K562 (cell line): ENCODE measurements around the gene ZDHHC12. TPM values are rescaled to one million over a fixed set of nuclear protein-coding genes. Genes with fewer than 3 reads are reported as not detected.
A peak's percentile ranks its signal among the peaks of the same experiment; 100 is the strongest.

ENCODE experiments used
- ATAC-seq: fragments of 200-7000 bp; cut with Tn5 transposase; 3 replicates; pipeline ENCODE4 v1.9.1; 2020; ENCODE audit warnings: moderate library complexity
- BruUV-seq: library from RNA; stranded (reverse); fragments of 400-500 nt; replicated peaks from 2 replicates; lab custom pipeline; 2021; lab: Mats Ljungman, UMichigan
- CTCF ChIA-PET: fragments of 300-600 bp; formaldehyde crosslinking; extraction: SDS; loops from one replicate; lab custom pipeline; 2021; ENCODE audit warnings: low intra/inter-chr PET ratio; lab: Yijun Ruan, JAX
- POLR2A ChIA-PET: fragments of 300-600, 350-650 bp; sonication (Branson Sonifier 250); formaldehyde crosslinking; extraction: SDS; loops from one replicate; lab custom pipeline; 2021; ENCODE audit warnings: antibody characterized with exemption, inconsistent platforms; lab: Yijun Ruan, JAX
- DNase-seq, 4 experiments: peaks; one replicate each; pipeline versions ENCODE4 v3.0.0 to v3.0.0-alpha.2; 2011 to 2018; ENCODE audit warnings: low spot score in 3 of 4, mixed read lengths in 3 of 4; ENCODE audit errors: extremely low read depth in 1 of 4
- FAIRE-seq: peaks from 2 replicates; lab custom pipeline; 2011; peaks lifted over from hg19 to GRCh38; lab: Jason Lieb, UNC
- H2AFZ ChIP-seq: 2 replicates; pipeline ENCODE4 v1.6.0; 2011; ENCODE audit warnings: low read depth, low read length, control low read depth, inconsistent platforms
- H3K27ac ChIP-seq: fragments of 200-600 bp; 3 replicates; pipeline ENCODE4 v1.8.0; 2011; ENCODE audit warnings: low read depth, mild to moderate bottlenecking, control low read depth, inconsistent platforms, low read length, moderate library complexity, mixed read lengths; ENCODE audit errors: extremely low read depth
- H3K27me3 ChIP-seq, 2 experiments: fragments of 300-600 bp in 1 of 2; 2 replicates in 1 of 2; 3 replicates in 1 of 2; pipeline versions ENCODE4 v1.6.0 to v1.8.0; 2011; ENCODE audit warnings: inconsistent platforms in 2 of 2, low read length in 2 of 2, mild to moderate bottlenecking in 1 of 2, mixed read lengths in 1 of 2, moderate library complexity in 1 of 2; ENCODE audit not compliant: control insufficient read depth in 2 of 2, insufficient read depth in 2 of 2
- H3K36me3 ChIP-seq: fragments of 300-600 bp; 3 replicates; pipeline ENCODE4 v1.8.0; 2011; ENCODE audit warnings: mild to moderate bottlenecking, low read length, inconsistent platforms; ENCODE audit not compliant: control insufficient read depth, insufficient read depth
- H3K4me1 ChIP-seq, 2 experiments: fragments of 200-600 bp in 1 of 2; replicated peaks in 1 of 2; 2 replicates in 1 of 2; 3 replicates in 1 of 2; pipeline versions ENCODE4 v1.5.1 to v1.8.0; 2011; ENCODE audit warnings: inconsistent platforms in 2 of 2, low read length in 2 of 2, mild to moderate bottlenecking in 1 of 2, mixed read lengths in 1 of 2, moderate library complexity in 1 of 2; ENCODE audit not compliant: control insufficient read depth in 2 of 2, insufficient read depth in 2 of 2
- H3K4me2 ChIP-seq: 2 replicates; pipeline ENCODE4 v1.6.1; 2011; ENCODE audit warnings: low read length, control low read depth, inconsistent platforms, mixed read lengths; ENCODE audit not compliant: insufficient read depth
- H3K4me3 ChIP-seq: fragments of 200-600 bp; sonication (generic), shearing (Covaris generic); 2 replicates; pipeline ENCODE4 v1.5.1; 2016; ENCODE audit warnings: control low read depth, inconsistent platforms
- H3K79me2 ChIP-seq: fragments of 200-600 bp; 3 replicates; pipeline ENCODE4 v1.8.0; 2011; ENCODE audit warnings: low read length, inconsistent platforms; ENCODE audit not compliant: control insufficient read depth, insufficient read depth
- H3K9ac ChIP-seq, 2 experiments: 2 replicates each; pipeline versions ENCODE4 v1.6.0 to v1.6.1; 2011; ENCODE audit warnings: low read depth in 2 of 2, low read length in 2 of 2, control low read depth in 1 of 2, inconsistent platforms in 1 of 2, mild to moderate bottlenecking in 1 of 2, mixed read lengths in 1 of 2; ENCODE audit not compliant: insufficient read depth in 1 of 2
- H3K9me1 ChIP-seq: one replicate; pipeline ENCODE4 v1.6.0; 2011; ENCODE audit warnings: inconsistent platforms, mild to moderate bottlenecking, low read length, moderate library complexity; ENCODE audit not compliant: control insufficient read depth, insufficient read depth
- H3K9me3 ChIP-seq: replicated peaks from 2 replicates; pipeline ENCODE4 v1.5.1; 2011; ENCODE audit warnings: low read depth, low read length, inconsistent platforms; ENCODE audit not compliant: control insufficient read depth, insufficient read depth
- H4K20me1 ChIP-seq: replicated peaks from 2 replicates; pipeline ENCODE4 v1.6.1; 2011; ENCODE audit warnings: low read length, inconsistent platforms, mixed read lengths; ENCODE audit not compliant: control insufficient read depth, insufficient read depth
- ARID2 ChIP-seq: fragments of 450-650 bp; IDR thresholded peaks from 2 replicates; pipeline ENCODE4 v1.6.1; 2017; ENCODE audit warnings: antibody characterized with exemption, mild to moderate bottlenecking
- CREM ChIP-seq: IDR thresholded peaks from 2 replicates; pipeline ENCODE4 v1.6.1; 2014; ENCODE audit warnings: antibody characterized with exemption, low read depth
- ETV5 ChIP-seq: sonication (generic); formaldehyde crosslinking; IDR thresholded peaks from 2 replicates; pipeline ENCODE4 v1.4.0; 2020; ENCODE audit warnings: low read depth, mild to moderate bottlenecking, missing genetic modification reagents
- GATA2 ChIP-seq: sonication (generic); formaldehyde crosslinking; IDR thresholded peaks from 2 replicates; pipeline ENCODE4 v1.4.0; 2020; ENCODE audit warnings: mild to moderate bottlenecking, missing genetic modification reagents
- HIVEP1 ChIP-seq: fragments of 250-450 bp; sonication (Bioruptor Pico); IDR thresholded peaks from 2 replicates; pipeline ENCODE4 v1.4.0; 2020; ENCODE audit warnings: mild to moderate bottlenecking
- HMGN3 ChIP-seq: IDR thresholded peaks from 2 replicates; pipeline ENCODE4 v1.6.1; 2011; ENCODE audit warnings: borderline replicate concordance, low read depth, mild to moderate bottlenecking, mixed read lengths, low read length; ENCODE audit not compliant: insufficient read length; ENCODE audit errors: extremely low read depth
- KLF13 ChIP-seq: fragments of 450-650 bp; IDR thresholded peaks from 2 replicates; pipeline ENCODE4 v1.6.1; 2016; ENCODE audit warnings: missing genetic modification characterization, low read depth, mild to moderate bottlenecking, missing compliant biosample characterization, moderate library complexity, borderline replicate concordance
- MCM5 ChIP-seq: fragments of 450-650 bp; IDR thresholded peaks from 2 replicates; pipeline ENCODE4 v1.6.1; 2016; ENCODE audit warnings: low read depth
- PCBP2 ChIP-seq: fragments of 200-400 bp; formaldehyde crosslinking; IDR thresholded peaks from 2 replicates; pipeline ENCODE4 v1.6.1; 2018; ENCODE audit warnings: low read length, low read depth, mild to moderate bottlenecking, moderate library complexity; ENCODE audit not compliant: poor library complexity, severe bottlenecking
- PHB2 ChIP-seq: fragments of 450-650 bp; IDR thresholded peaks from 2 replicates; pipeline ENCODE4 v1.6.1; 2017; ENCODE audit warnings: low read depth
- SPI1 ChIP-seq: IDR thresholded peaks from 2 replicates; pipeline ENCODE4 v1.6.1; 2011; ENCODE audit warnings: low read depth, low read length, control low read depth, borderline replicate concordance
- TSC22D4 ChIP-seq: fragments of 450-650 bp; IDR thresholded peaks from 2 replicates; pipeline ENCODE4 v1.6.1; 2016; ENCODE audit warnings: missing genetic modification characterization, missing biosample characterization, control low read depth
- ZC3H4 ChIP-seq: sonication (generic); formaldehyde crosslinking; IDR thresholded peaks from 2 replicates; pipeline ENCODE4 v1.9.0; 2021; ENCODE audit warnings: missing genetic modification reagents, borderline replicate concordance
- ZFP30 ChIP-seq: fragments of 250-450 bp; sonication (Bioruptor Pico); IDR thresholded peaks from 2 replicates; pipeline ENCODE4 v1.8.0; 2022; ENCODE audit warnings: moderate library complexity, mild to moderate bottlenecking, inconsistent platforms, borderline replicate concordance
- ZNF12 ChIP-seq: sonication (generic); formaldehyde crosslinking; IDR thresholded peaks from 2 replicates; pipeline ENCODE4 v1.4.0; 2020; ENCODE audit warnings: mild to moderate bottlenecking, missing genetic modification reagents
- ZNF174 ChIP-seq: fragments of 250-450 bp; sonication (Bioruptor Pico); IDR thresholded peaks from 2 replicates; pipeline ENCODE4 v1.4.0; 2020; ENCODE audit warnings: mild to moderate bottlenecking
- ZNF239 ChIP-seq: fragments of 250-450 bp; sonication (Bioruptor Pico); IDR thresholded peaks from 2 replicates; pipeline ENCODE4 v1.4.0; 2020; ENCODE audit warnings: mild to moderate bottlenecking
- ZNF263 ChIP-seq: sonication (generic); formaldehyde crosslinking; IDR thresholded peaks from 2 replicates; pipeline ENCODE4 v1.8.0; 2022; ENCODE audit warnings: mild to moderate bottlenecking, missing genetic modification reagents, borderline replicate concordance
- ZNF347 ChIP-seq: fragments of 450-650 bp; formaldehyde crosslinking; IDR thresholded peaks from 2 replicates; pipeline ENCODE4 v1.4.0; 2020; ENCODE audit warnings: low read depth, mild to moderate bottlenecking, moderate library complexity
- ZSCAN29 ChIP-seq: fragments of 450-650 bp; IDR thresholded peaks from 2 replicates; pipeline ENCODE4 v1.6.1; 2017
- WGBS: fragments of 100-300 bp; shearing (Covaris generic); methylation state at CpG from one replicate; pipeline ENCODE4 v1.1.6; 2016; ENCODE audit warnings: low coverage, mixed read lengths; ENCODE audit not compliant: insufficient coverage; ENCODE audit errors: missing lambda C conversion rate; 5-methylcytosine and 5-hydroxymethylcytosine counted together
- in situ Hi-C: fragments of 300-500 bp; cut with MboI; formaldehyde crosslinking; loops from 4 replicates; pipeline ENCODE4 v1.15.0; 2018; ENCODE audit warnings: inconsistent platforms, mixed read lengths
- intact Hi-C: fragments of 100-400 bp; cut with micrococcal nuclease; formaldehyde crosslinking; loops from 2 replicates; pipeline ENCODE4 v1.14.2; 2022
- polyA plus RNA-seq, 8 experiments: library from polyadenylated mRNA; depleted of rRNA in 4 of 8; stranded (reverse) in 5 of 8; unstranded in 3 of 8; fragments of >200 nt; fragmentation: Nextera tagmentation in 2 of 8; fragmentation: Illumina TruSeq in 1 of 8; extraction: Ambion mirVana in 2 of 8; extraction: Trizol in 1 of 8; gene quantifications; 2 replicates each; pipeline versions ENCODE4 v1.2.1 to v1.2.3, GENCODE V29; 2011 to 2014; ENCODE audit warnings: inconsistent platforms in 1 of 8, missing spikeins in 1 of 8
- total RNA-seq, 7 experiments: library from RNA; depleted of rRNA in 6 of 7; stranded (reverse); fragments of >200 nt in 6 of 7; fragmentation: Illumina TruSeq in 2 of 7; extraction: Trizol in 2 of 7; gene quantifications; 2 replicates each; pipeline versions ENCODE4 v1.2.1 to v1.2.3, GENCODE V29; 2011 to 2021; ENCODE audit warnings: low replicate concordance in 1 of 7

The ZDHHC12 gene
- total and polyA plus RNA-seq, 9 of the 15 experiments (the other 6 are each of a cell fraction or from before 2014, with no cell fraction given) = 0.21 to 38.0 (median 13.8) TPM

GRCh38 chr9:128757602-128758001, 33.7 kb upstream of the ZDHHC12 start:
- ChIA-PET POLR2A (interaction anchor here (0.6 kb wide), 1 partner anchor 25 kb away, joined by 3 read pairs; no protein-coding TSS in a partner anchor), CTCF (no interaction called here)
- H2AFZ ChIP-seq = no peak overlapping the region
- DNase-seq (no peak), FAIRE-seq (no peak), ATAC-seq (no peak)
- no peaks in the 10 kb centered on the region for H4K20me1 ChIP-seq
- in situ Hi-C loops = no loop called here
- TF ChIP-seq PCBP2 (no peak), CREM (no peak), ZNF263 (CRISPR knock-in tag) (no peak), SPI1 (0 out of 2 replicates have a peak, but pooled peaks have one; percentile 8), ZNF12 (CRISPR knock-in tag) (no peak)
- no peak overlapping the region for H3K9ac ChIP-seq
- 58% methylated on average over 6 of the region's 6 CpGs for WGBS
- no peak overlapping the region for H3K27ac ChIP-seq
- H3K4me1 ChIP-seq = peaks cover 7 to 14% of the 10 kb centered on the region in 2 experiments; a peak in 3 of 5 replicates
- no peaks in the 10 kb centered on the region for H3K79me2 ChIP-seq
- no TSS peak for BruUV-seq
- peaks cover 6% of the 10 kb centered on the region; the same call in 2 of the 3 replicates for H3K36me3 ChIP-seq
- intact Hi-C loops = no loop called here
- no peak overlapping the region for H3K4me2 ChIP-seq
- H3K9me3 ChIP-seq = no peaks in the 10 kb centered on the region
- H3K4me3 ChIP-seq = no peak overlapping the region
- H3K9me1 ChIP-seq = no peaks in the 10 kb centered on the region
- H3K27me3 ChIP-seq = no peaks in the 10 kb centered on the region

- WGBS = 73% methylated on average over 14 of the region's 16 CpGs
- intact Hi-C loops (no loop called here), in situ Hi-C loops (no loop called here)
- no peak for FAIRE-seq
- Histone ChIP-seq H2AFZ (no peak overlapping the region), H3K9ac (peak overlapping the region in 1 of 2 experiments; percentile 20; a peak in 1 of 4 replicates), H3K4me1 (peaks cover 0 to 12% of the 10 kb centered on the region in 2 experiments; a peak in 2 of 5 replicates), H3K79me2 (no peaks in the 10 kb centered on the region), H3K4me3 (no peak overlapping the region), H3K9me1 (no peaks in the 10 kb centered on the region), H3K9me3 (no peaks in the 10 kb centered on the region), H3K36me3 (peaks cover 10% of the 10 kb centered on the region; the same call in 2 of the 3 replicates), H3K4me2 (no peak overlapping the region), H3K27me3 (no peaks in the 10 kb centered on the region), H4K20me1 (no peaks in the 10 kb centered on the region), H3K27ac (no peak overlapping the region)
- POLR2A ChIA-PET = interaction anchor here (0.7 to 1.1 kb wide), 4 partner anchors 8 to 403 kb away, joined by 3 to 4 read pairs (median 3); no protein-coding TSS in a partner anchor
- no peak for ATAC-seq
- no TSS peak for BruUV-seq
- CTCF ChIA-PET = no interaction called here
- no peak for DNase-seq
- TF ChIP-seq ZC3H4 (CRISPR knock-in tag) = no peak
- no peak for TF ChIP-seq PHB2
- TF ChIP-seq ZNF347 (CRISPR knock-in tag) = no peak
- TF ChIP-seq ZNF174 (CRISPR knock-in tag) = no peak
- TF ChIP-seq GATA2 = no peak
- TF ChIP-seq ZNF239 (CRISPR knock-in tag) = no peak
- no peak for TF ChIP-seq TSC22D4
- TF ChIP-seq ZFP30 (CRISPR knock-in tag) = no peak
- TF ChIP-seq KLF13 (tag) = no peak
- TF ChIP-seq ZSCAN29 = no peak
- TF ChIP-seq ARID2 = no peak
- no peak for TF ChIP-seq ETV5
- no peak for TF ChIP-seq HMGN3
- no peak for TF ChIP-seq HIVEP1 (CRISPR knock-in tag)
- TF ChIP-seq MCM5 = no peak
Measured at GRCh38 chr9:128753627-128754026, 29.7 kb upstream of the ZDHHC12 start.
